Tibial nerve (tissue), 4 donors: Measurements from ENCODE around the gene ADCY2. TPM values are rescaled to one million over a fixed set of nuclear protein-coding genes. Genes with fewer than 3 reads are reported as not detected.

Source experiments
- DNase-seq, 2 donors: peaks; one replicate each; pipeline ENCODE4 v3.0.0-alpha.2; 2019; ENCODE audit warnings: low spot score in 2 of 2
- H3K27ac ChIP-seq, 4 donors: fragments of 200-600 bp; sonication (generic) in 3 of 4; one replicate each; pipeline ENCODE4 v1.5.1; 2017 to 2019; ENCODE audit warnings: mild to moderate bottlenecking in 1 of 4
- H3K27me3 ChIP-seq, 2 donors: fragments of 200-600 bp; sonication (generic) in 1 of 2; one replicate each; pipeline versions ENCODE4 v1.5.1 to v1.6.0; 2017 to 2019
- H3K36me3 ChIP-seq, 3 donors: fragments of 200-600 bp; sonication (generic); one replicate each; pipeline ENCODE4 v1.5.1; 2018 to 2019
- H3K4me1 ChIP-seq, 4 donors: fragments of 200-600 bp; sonication (generic) in 3 of 4; one replicate each; pipeline ENCODE4 v1.5.1; 2017 to 2019
- H3K4me3 ChIP-seq, 4 donors: fragments of 200-600 bp; sonication (generic) in 3 of 4; one replicate each; pipeline ENCODE4 v1.5.1; 2017 to 2019; ENCODE audit warnings: mild to moderate bottlenecking in 1 of 4, moderate library complexity in 1 of 4
- H3K9me3 ChIP-seq, 4 donors: fragments of 200-600 bp; sonication (generic) in 3 of 4; one replicate each; pipeline ENCODE4 v1.5.1; 2017 to 2019
- CTCF ChIP-seq, 5 experiments: fragments of 200-600 bp in 3 of 5; fragments of 450-650 bp in 2 of 5; sonication (generic) in 3 of 5; IDR thresholded peaks; one replicate each; pipeline ENCODE4 v1.5.1; 2016 to 2019; ENCODE audit warnings: antibody characterized with exemption in 5 of 5, mild to moderate bottlenecking in 3 of 5, moderate library complexity in 2 of 5
- EP300 ChIP-seq, 2 donors: sonication (generic); formaldehyde crosslinking; IDR thresholded peaks; one replicate each; pipeline ENCODE4 v1.6.1; 2017; ENCODE audit warnings: antibody characterized with exemption in 2 of 2, mild to moderate bottlenecking in 1 of 2
- POLR2A ChIP-seq, 2 donors: fragments of 450-650 bp; IDR thresholded peaks; one replicate each; pipeline ENCODE4 v1.6.1; 2017; ENCODE audit warnings: antibody characterized with exemption in 2 of 2, mild to moderate bottlenecking in 2 of 2, moderate library complexity in 2 of 2
- WGBS, 2 donors: methylation state at CpG; one replicate each; pipeline ENCODE4 v1.1.5; 2018; 5-methylcytosine and 5-hydroxymethylcytosine counted together
- total RNA-seq, 4 donors: library from RNA; depleted of rRNA; stranded (reverse); fragments of >200 nt; gene quantifications; one replicate each; pipeline ENCODE4 v1.1.0, GENCODE V29; 2016

ADCY2 gene
- total RNA-seq, 4 donors from 2014 or later = 4.2 to 11.8 (median 10.0) TPM

GRCh38 chr5:7751874-7752273 lies 355.9 kb downstream of the ADCY2 start:
- no peak for TF ChIP-seq CTCF (IDR thresholded peaks at IDR 0.05)
- TF ChIP-seq POLR2A (IDR thresholded peaks at IDR 0.05) = no peak
- TF ChIP-seq EP300 (IDR thresholded peaks at IDR 0.05) = no peak
- H3K36me3 ChIP-seq = no peaks in the 10 kb centered on the region
- no peaks in the 10 kb centered on the region for H3K27me3 ChIP-seq
- 72 to 87% methylated on average over 5 of the region's 5 CpGs for WGBS, 2 donors
- no peak overlapping the region for H3K27ac ChIP-seq
- H3K4me3 ChIP-seq = no peak overlapping the region
- H3K9me3 ChIP-seq = no peaks in the 10 kb centered on the region
- no peaks in the 10 kb centered on the region for H3K4me1 ChIP-seq
- DNase-seq = no peak

- peak overlapping the region in 1 of 4 donors; percentile 10 for H3K27ac ChIP-seq
- H3K4me1 ChIP-seq = no peaks in the 10 kb centered on the region
- no peaks in the 10 kb centered on the region for H3K27me3 ChIP-seq
- no peak for TF ChIP-seq CTCF (IDR thresholded peaks at IDR 0.05)
- no peak for TF ChIP-seq EP300 (IDR thresholded peaks at IDR 0.05)
- TF ChIP-seq POLR2A (IDR thresholded peaks at IDR 0.05) = no peak
- H3K4me3 ChIP-seq = no peak overlapping the region
- DNase-seq = no peak
- H3K36me3 ChIP-seq = no peaks in the 10 kb centered on the region
- no peaks in the 10 kb centered on the region for H3K9me3 ChIP-seq
- 44 to 53% methylated on average over 3 of the region's 3 CpGs for WGBS, 2 donors
Measured at GRCh38 chr5:7753181-7753580, 357.2 kb downstream of the ADCY2 start.

GRCh38 chr5:7753596-7753995 lies 357.7 kb downstream of the ADCY2 start:
- TF ChIP-seq EP300 (IDR thresholded peaks at IDR 0.05) (no peak), POLR2A (IDR thresholded peaks at IDR 0.05) (no peak), CTCF (IDR thresholded peaks at IDR 0.05) (no peak)
- Histone ChIP-seq H3K4me3 (no peak overlapping the region), H3K27ac (no peak overlapping the region), H3K9me3 (no peaks in the 10 kb centered on the region), H3K4me1 (no peaks in the 10 kb centered on the region), H3K36me3 (no peaks in the 10 kb centered on the region), H3K27me3 (no peaks in the 10 kb centered on the region)
- 82 to 100% methylated on average over 1 of the region's 1 CpG for WGBS, 2 donors
- no peak for DNase-seq

DNA sequence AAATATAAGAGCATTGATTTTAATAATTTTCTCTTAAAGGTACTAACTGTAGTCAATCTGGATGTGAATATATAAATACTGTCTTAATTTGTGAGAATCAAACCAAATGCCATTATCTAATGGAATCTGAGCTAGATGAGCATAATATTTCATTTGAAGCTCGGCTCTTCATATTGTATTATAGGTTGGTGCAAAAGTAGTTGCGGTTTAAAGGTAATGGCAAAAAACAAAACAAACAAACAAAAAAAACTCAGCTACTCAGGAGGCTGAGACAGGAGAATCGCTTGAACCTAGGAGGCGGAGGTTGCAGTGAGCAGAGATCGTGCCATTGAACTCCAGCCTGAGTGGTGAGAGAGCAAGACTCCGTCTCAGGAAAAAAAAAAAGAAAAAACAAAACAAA lies 358.6 kb downstream of the ADCY2 start:
- Histone ChIP-seq H3K36me3 (no peaks in the 10 kb centered on the region), H3K27ac (no peak overlapping the region), H3K27me3 (no peaks in the 10 kb centered on the region), H3K4me1 (no peaks in the 10 kb centered on the region), H3K9me3 (no peaks in the 10 kb centered on the region), H3K4me3 (no peak overlapping the region)
- TF ChIP-seq CTCF (IDR thresholded peaks at IDR 0.05) (no peak), EP300 (IDR thresholded peaks at IDR 0.05) (no peak), POLR2A (IDR thresholded peaks at IDR 0.05) (no peak)
- 82 to 88% methylated on average over 6 of the region's 6 CpGs for WGBS, 2 donors
- DNase-seq = no peak

DNA sequence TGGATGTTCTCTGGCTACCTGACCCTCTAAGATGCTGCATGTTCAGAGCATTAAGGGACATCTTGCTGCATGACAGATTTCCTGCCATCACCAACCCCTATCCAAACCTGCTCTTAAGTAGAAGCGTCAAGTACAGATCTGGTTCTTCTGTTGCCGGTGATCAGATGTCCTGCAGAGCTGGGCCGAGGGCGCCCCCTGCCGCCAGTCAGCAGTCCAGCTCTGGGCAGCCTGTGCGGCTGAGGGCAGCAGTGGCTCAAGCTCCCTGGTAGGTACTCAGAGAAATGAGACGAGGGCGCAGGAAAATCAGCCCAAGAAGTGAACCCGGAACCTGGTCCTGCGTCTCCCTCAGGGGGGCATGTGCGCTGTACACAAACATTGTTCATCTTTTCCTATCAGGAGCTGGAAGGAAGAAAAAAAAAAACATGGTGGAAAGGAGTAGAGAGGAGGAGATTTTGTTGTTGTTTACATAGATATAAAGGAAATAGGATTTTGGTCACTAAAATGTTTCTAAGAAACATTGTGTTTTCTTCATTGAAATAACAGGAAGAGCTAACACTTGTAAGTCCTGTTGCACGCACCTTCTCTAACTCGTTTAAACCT lies 359.2 kb downstream of the ADCY2 start:
- no peaks in the 10 kb centered on the region for H3K4me1 ChIP-seq
- TF ChIP-seq CTCF (IDR thresholded peaks at IDR 0.05) (peak; percentile 38 to 64 (median 50)), EP300 (IDR thresholded peaks at IDR 0.05) (no peak), POLR2A (IDR thresholded peaks at IDR 0.05) (no peak)
- H3K9me3 ChIP-seq = no peaks in the 10 kb centered on the region
- no peak for DNase-seq
- no peaks in the 10 kb centered on the region for H3K27me3 ChIP-seq
- H3K4me3 ChIP-seq = no peak overlapping the region
- H3K36me3 ChIP-seq = no peaks in the 10 kb centered on the region
- no peak overlapping the region for H3K27ac ChIP-seq
- 31% methylated on average over 13 of the region's 13 CpGs for WGBS, 2 donors
